ENCODE data around the gene HAUS8.

HAUS8 gene

DNA sequence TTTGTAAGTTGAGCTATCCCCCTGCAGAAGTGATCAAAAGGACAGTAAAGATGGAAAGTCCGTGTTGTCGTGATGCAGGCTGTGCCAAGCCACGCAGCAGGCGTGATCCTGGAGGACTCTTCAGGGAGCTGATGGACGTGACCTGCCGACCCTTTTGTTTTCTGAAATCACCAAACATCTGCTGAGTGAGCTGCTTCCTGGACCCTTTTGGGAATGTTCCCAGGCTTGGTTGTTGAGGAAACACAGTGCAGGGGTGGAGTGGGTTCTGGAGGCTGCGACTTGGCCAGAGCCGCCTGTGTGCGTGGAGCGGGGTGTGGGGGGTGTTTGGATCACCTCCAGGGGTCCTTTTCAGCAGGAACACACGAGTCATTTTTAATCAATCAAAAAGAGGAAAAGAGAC, 33.3 kb downstream of the HAUS8 start:
- Histone ChIP-seq H3K4me3 (no peak overlapping the region), H3K27ac (no peak overlapping the region), H3K9me3 (no peaks in the 10 kb centered on the region), H3K36me3 (no peaks in the 10 kb centered on the region), H3K27me3 (peaks cover 0 to 56% of the 10 kb centered on the region in 2 donors), H3K4me1 (no peaks in the 10 kb centered on the region)
- DNase-seq, result no peak
- TF ChIP-seq, protein P1, sequence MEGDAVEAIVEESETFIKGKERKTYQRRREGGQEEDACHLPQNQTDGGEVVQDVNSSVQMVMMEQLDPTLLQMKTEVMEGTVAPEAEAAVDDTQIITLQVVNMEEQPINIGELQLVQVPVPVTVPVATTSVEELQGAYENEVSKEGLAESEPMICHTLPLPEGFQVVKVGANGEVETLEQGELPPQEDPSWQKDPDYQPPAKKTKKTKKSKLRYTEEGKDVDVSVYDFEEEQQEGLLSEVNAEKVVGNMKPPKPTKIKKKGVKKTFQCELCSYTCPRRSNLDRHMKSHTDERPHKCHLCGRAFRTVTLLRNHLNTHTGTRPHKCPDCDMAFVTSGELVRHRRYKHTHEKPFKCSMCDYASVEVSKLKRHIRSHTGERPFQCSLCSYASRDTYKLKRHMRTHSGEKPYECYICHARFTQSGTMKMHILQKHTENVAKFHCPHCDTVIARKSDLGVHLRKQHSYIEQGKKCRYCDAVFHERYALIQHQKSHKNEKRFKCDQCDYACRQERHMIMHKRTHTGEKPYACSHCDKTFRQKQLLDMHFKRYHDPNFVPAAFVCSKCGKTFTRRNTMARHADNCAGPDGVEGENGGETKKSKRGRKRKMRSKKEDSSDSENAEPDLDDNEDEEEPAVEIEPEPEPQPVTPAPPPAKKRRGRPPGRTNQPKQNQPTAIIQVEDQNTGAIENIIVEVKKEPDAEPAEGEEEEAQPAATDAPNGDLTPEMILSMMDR (IDR thresholded peaks at IDR 0.05), result no peak
- intact Hi-C loops (cut with DNase I; ENCODE audit: low total_unique reads), result no loop called here

DNA sequence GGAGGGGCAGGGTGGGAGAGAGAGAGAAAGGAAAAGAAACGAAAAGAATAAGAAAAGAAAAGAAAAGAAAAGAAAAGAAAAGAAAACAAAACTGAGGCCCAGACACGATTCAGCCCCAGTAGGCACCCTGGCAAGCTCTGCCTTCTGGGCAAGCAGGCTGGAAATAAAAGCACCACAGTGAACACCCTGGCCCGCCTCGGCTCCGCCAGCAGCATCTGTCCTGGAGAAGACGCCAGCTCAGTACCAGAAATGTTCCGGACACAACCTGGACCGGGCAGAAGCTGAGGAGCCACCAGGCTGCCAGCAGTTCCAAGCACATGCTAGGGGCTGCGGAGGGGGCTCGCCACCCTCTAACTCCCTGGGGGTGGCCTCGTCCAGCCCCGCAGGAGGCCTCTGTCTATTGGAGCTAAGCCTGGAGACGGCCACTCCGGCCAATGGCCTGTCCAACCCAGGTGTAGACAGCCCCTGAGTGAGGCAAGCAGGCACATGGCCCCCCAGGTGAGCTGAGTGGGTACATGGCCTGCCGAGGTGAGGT, 37.2 kb downstream of the HAUS8 start:
- no peak for DNase-seq
- Histone ChIP-seq H3K27me3 (peaks cover 0 to 52% of the 10 kb centered on the region in 2 donors), H3K9me3 (no peaks in the 10 kb centered on the region), H3K4me3 (no peak overlapping the region), H3K36me3 (no peaks in the 10 kb centered on the region), H3K27ac (no peak overlapping the region), H3K4me1 (no peaks in the 10 kb centered on the region)
- TF ChIP-seq, protein P1 (IDR thresholded peaks at IDR 0.05), result no peak
- intact Hi-C loops (cut with DNase I; ENCODE audit: low total_unique reads), result no loop called here

DNA sequence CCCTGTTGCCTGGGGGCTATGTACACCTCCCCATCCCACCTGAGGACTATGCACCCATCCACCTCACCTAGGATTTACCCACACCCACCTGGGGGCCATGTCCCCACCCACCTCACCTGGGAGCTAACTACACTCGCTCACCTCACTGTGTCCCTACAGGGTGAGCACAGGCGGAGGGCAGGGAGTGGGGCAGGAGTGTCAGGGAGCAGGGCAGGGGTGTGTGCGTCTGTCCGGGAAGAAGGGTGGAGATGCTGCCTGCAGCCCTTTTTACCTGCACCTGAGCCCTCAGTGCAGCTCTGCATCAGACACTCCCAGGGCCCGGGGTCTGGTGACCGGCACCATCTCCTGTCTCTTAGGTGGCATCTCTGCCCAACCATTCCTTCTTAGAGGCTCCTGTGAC, 38.1 kb downstream of the HAUS8 start:
- TF ChIP-seq, protein P1 (IDR thresholded peaks at IDR 0.05), result no peak
- intact Hi-C loops (cut with DNase I; ENCODE audit: low total_unique reads), result no loop called here
- no peak for DNase-seq
- Histone ChIP-seq H3K36me3 (no peaks in the 10 kb centered on the region), H3K4me1 (no peaks in the 10 kb centered on the region), H3K27me3 (peaks cover 0 to 46% of the 10 kb centered on the region in 2 donors), H3K4me3 (no peak overlapping the region), H3K27ac (no peak overlapping the region), H3K9me3 (no peaks in the 10 kb centered on the region)

DNA sequence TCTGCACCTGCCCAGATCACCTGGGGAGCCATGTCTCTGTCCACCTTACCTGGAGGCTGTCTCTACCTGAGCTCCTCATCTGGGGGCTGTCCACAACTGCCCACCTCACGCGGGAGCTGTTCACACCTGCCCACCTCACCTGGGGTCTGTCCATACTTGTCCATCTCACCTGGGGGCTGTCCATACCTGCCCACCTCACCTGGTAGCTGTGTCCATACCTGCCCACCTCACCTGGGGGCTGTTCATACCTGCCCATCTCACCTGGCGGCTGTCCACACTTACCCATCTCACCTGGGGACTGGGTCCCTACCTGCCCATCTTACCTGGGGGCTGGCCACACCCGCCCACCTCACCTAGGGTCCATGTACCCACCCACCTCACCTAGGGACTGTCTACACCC, 38.6 kb downstream of the HAUS8 start:
- Histone ChIP-seq H3K27me3 (peaks cover 0 to 46% of the 10 kb centered on the region in 2 donors), H3K27ac (no peak overlapping the region), H3K9me3 (no peaks in the 10 kb centered on the region), H3K4me3 (no peak overlapping the region), H3K4me1 (no peaks in the 10 kb centered on the region), H3K36me3 (no peaks in the 10 kb centered on the region)
- intact Hi-C loops (cut with DNase I; ENCODE audit: low total_unique reads), result no loop called here
- DNase-seq, result no peak
- TF ChIP-seq, protein P1 (IDR thresholded peaks at IDR 0.05), result no peak

DNA sequence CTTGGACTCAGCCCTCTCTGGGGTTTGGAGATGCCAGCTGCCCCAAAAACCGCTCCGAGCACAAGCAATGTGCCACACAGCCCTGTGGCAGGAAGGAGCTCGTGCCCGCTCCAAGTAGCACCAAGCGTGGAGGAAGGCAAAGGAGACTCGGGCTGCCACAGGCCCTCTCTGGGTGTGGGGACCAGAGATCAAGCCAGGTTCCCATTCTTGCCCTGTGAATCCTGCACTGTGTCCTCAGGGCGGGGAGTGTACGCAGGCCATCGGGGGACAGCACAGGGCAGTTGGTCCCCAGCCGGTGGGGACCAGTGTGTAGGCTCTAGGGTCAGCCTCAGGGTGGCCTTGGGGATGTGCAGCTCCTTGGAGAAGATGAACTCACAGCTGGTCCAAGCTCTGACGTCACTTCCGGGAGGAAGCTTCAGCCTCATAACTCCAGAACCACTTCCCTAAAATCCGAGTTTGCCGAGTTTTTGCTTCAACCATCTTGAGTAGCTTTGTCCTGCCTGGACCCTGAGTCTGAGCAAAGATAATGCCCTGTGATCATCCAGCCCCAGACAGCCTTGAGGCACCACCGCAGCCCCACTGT, 39.3 kb downstream of the HAUS8 start:
- intact Hi-C loops (cut with DNase I; ENCODE audit: low total_unique reads), result no loop called here
- peaks cover 0 to 44% of the 10 kb centered on the region in 2 donors for H3K27me3 ChIP-seq
- no peaks in the 10 kb centered on the region for H3K36me3 ChIP-seq
- peak in 1 of 2 donors; percentile 50 for DNase-seq
- TF ChIP-seq, protein P1 (IDR thresholded peaks at IDR 0.05), result no peak
- H3K4me3 ChIP-seq, result no peak overlapping the region
- no peaks in the 10 kb centered on the region for H3K4me1 ChIP-seq
- no peak overlapping the region for H3K27ac ChIP-seq
- no peaks in the 10 kb centered on the region for H3K9me3 ChIP-seq
